Erythroblast (primary cell): Measurements from ENCODE around the gene OR5B12.

Experiments
- GATA1 ChIP-seq: IDR thresholded peaks from 2 replicates; pipeline ENCODE4 v1.6.1; 2011; ENCODE audit warnings: low read depth, mild to moderate bottlenecking, control low read depth, low read length, moderate library complexity
- POLR2A ChIP-seq: IDR thresholded peaks from 2 replicates; pipeline ENCODE4 v1.6.1; 2011; ENCODE audit warnings: mild to moderate bottlenecking, low read length

DNA sequence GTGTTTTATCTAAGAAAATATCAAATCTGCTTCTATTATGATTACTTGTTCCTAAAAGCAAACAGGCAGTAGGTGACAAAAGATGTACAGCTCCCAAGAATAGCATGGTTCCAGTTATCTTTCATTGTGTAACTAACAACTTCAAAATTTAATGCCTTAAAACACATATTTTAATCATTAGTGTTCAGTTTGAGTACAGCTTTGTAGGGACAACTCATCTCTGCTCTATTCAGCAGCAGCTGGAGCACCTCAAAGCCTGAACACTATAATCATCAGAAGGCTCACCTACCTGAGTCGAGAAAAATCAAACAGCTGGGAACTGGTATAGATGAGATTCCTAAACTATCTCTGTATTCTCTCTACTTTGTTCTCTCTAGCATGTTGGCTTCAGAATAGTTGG is 24.3 kb upstream of the OR5B12 start:
- TF ChIP-seq POLR2A (no peak), GATA1 (no peak)
